NCI-H187 (cell line): ENCODE measurements around the gene SLC35G4.
"Not testable (repeated sequence)": the region's sequence is repeated elsewhere in the genome, so short reads cannot be mapped to it uniquely, and the experiment has no call there.

Experiments used
- DNase-seq, 2 experiments: peaks; one replicate each; lab custom pipeline; 2025; lab: John Stamatoyannopoulos, UW

The SLC35G4 gene

DNA sequence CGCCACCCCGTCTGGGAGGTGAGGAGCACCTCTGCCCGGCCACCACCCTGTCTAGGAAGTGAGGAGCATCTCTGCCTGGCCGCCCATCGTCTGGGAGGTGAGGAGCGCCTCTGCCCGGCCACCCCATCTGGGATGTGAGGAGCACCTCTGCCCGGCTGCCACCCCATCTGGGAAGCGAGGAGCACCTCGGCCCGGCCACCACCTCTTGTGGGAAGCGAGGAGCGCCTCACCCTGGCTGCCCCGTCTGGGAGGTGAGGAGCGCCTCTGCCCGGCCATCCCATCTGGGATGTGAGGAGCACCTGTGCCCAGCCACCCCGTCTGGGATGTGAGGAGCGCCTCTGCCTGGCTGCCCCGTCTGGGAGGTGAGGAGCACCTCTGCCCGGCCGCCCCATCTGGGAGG, 4.6 kb downstream of the SLC35G4 start:
- DNase-seq = not testable (repeated sequence)

GRCh38 chr18:11614981-11615380, 5.6 kb downstream of the SLC35G4 start:
- DNase-seq = not testable (repeated sequence)

GRCh38 chr18:11647310-11647709, 37.9 kb downstream of the SLC35G4 start:
- DNase-seq = not testable (repeated sequence)

DNA sequence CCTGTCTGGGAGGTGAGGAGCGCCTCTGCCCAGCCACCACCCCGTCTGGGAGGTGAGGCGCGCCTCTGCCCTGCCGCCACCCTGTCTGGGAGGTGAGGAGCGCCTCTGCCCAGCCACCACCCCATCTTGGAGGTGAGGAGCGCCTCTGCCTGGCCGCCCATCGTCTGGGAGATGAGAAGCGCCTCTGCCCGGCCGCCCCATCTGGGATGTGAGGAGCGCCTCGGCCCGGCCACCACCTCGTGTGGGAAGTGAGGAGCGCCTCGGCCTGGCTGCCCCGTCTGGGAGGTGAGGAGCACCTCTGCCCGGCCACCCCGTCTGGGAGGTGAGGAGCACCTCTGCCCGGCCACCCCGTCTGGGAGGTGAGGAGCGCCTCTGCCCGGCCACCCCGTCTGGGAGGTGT, 38.4 kb downstream of the SLC35G4 start:
- not testable (repeated sequence) for DNase-seq

- DNase-seq = no peak
Observed at GRCh38 chr18:11649839-11650238, 40.4 kb downstream of the SLC35G4 start.

- no peak for DNase-seq
Observed at GRCh38 chr18:11651899-11652298, 42.5 kb downstream of the SLC35G4 start.

GRCh38 chr18:11653521-11653920, 44.1 kb downstream of the SLC35G4 start:
- DNase-seq = no peak

DNA sequence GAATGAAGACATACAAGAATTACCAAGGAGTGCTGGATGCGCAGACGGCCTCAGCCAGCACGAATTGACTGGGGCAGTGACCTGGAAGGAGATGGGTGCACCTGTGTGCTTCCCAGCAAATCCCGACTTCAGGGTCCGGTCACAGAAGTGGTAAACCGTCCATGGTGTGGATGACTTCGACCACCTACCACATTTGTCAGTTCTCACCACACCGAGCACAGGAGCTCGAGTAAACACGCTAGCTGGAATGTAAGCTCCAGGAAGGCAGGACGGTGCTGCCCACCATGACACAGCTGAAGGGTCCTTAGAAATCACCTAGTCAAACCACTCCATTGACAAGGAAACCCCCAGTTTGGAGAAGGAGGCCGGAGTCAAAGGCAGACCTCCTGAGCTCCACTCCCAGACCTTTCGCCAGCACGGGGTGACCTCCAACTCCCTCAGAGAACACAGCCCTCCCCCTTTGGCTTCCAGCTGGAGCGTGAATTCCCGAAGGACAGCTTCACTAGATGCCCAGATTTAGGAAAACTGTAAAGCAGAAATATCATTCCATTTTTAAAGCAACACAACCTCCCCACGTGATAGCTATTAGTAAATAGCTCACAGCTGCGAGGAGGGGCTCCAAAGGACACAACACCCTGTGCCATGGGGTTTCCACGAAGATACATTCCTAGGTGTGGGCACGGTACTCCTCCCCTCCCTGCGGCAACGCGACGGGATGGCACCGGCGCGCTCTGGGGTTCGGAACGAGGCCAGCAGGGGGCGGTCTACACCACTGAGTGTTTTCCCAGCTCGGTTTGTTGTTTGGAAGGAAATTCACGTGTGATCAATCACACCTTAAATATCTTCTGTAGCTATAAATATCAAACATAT, 45.6 kb downstream of the SLC35G4 start:
- peak in 1 of 2 experiments; percentile 3 for DNase-seq

GRCh38 chr18:11655606-11655932, 46.2 kb downstream of the SLC35G4 start:
- no peak for DNase-seq

GRCh38 chr18:11657152-11657551, 47.8 kb downstream of the SLC35G4 start:
- no peak for DNase-seq

- DNase-seq = no peak
Observed at GRCh38 chr18:11657554-11657953, 48.2 kb downstream of the SLC35G4 start.

DNA sequence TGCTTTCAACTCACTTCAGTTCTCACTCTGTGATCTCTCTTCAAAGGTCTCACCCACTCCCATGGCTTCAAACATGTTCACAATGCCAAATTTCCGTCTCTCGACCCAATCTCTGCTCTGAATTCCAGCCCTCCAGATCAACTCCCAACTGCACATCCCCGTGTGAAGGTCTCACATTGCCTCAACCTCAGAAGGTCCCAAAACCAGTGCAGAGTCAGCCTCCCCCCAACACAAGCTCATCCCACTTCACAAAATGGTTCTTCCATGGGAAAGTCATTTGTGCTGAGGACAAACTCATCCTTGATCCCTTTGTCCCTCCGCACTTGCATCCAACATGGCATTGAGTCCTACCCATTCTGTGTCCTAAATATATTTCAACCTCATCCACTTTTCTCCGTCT, 48.6 kb downstream of the SLC35G4 start:
- DNase-seq = no peak

- no peak for DNase-seq
Observed at GRCh38 chr18:11658989-11659388, 49.6 kb downstream of the SLC35G4 start.
